ENCODE measurements around the gene LRRK1.

Gene LRRK1

DNA sequence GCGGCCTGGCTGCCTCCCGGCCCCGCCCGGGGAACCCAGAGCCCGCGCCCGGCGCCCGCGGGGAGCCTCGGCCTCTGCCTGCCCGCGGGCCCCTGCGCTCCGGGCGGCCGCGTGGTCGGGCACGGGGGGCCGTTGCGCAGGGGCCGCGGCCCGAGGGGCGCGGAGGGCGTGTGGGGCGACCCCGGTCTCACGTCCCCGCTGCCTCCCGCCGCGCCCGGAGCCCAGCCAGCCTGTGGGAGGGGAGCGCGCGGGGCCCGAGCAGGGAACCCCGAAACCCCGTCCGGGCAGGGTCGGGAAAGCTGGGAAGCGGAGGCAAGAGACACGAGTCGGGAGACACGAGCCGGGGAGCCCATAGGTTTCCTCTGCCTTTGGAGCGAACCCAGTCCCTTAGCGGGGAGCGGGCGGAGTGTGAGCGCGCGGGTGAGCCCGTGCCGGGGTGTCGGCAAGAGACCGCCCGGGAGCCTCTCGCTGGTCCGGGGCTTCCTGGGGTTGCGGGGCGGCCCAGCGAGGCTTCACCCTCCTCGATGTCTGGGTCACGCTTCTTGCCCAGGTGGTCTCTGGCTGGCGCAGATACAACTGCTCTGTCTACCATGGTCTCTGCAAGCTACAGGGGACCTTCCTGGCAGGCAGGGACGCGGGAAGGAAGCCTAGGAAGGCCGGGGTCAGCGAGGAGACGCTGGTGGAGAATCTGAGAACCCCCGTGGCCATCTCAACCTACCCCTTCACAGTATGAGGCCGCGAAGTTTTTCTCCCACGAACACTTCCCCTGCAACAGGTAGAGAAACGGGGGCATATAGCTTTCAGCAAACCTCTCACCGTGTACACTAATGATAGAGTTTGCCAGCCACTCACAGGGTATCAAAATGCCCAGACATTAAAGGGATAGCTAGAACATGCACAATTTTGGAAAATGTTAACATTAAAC is 586 bp downstream of the LRRK1 start:
- in situ Hi-C loops (cut with MboI; ENCODE audit: low pct_unique_long_range_greater_than_20kb, low sequenced_read_pairs, unreplicated experiment): loop anchor here (10.0 to 25.0 kb wide), 3 partner anchors 85 to 343 kb away; partner anchors contain the start of gene CHSY1
- TF ChIP-seq, protein P1, sequence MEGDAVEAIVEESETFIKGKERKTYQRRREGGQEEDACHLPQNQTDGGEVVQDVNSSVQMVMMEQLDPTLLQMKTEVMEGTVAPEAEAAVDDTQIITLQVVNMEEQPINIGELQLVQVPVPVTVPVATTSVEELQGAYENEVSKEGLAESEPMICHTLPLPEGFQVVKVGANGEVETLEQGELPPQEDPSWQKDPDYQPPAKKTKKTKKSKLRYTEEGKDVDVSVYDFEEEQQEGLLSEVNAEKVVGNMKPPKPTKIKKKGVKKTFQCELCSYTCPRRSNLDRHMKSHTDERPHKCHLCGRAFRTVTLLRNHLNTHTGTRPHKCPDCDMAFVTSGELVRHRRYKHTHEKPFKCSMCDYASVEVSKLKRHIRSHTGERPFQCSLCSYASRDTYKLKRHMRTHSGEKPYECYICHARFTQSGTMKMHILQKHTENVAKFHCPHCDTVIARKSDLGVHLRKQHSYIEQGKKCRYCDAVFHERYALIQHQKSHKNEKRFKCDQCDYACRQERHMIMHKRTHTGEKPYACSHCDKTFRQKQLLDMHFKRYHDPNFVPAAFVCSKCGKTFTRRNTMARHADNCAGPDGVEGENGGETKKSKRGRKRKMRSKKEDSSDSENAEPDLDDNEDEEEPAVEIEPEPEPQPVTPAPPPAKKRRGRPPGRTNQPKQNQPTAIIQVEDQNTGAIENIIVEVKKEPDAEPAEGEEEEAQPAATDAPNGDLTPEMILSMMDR (IDR thresholded peaks at IDR 0.05; ENCODE audit: extremely low read depth, insufficient read depth, missing control alignments): peak; percentile 36
- DNase-seq (ENCODE audit: low spot score): peak; percentile 65

GRCh38 chr15:100920516-100921135 is 1.5 kb downstream of the LRRK1 start:
- in situ Hi-C loops (cut with MboI; ENCODE audit: low pct_unique_long_range_greater_than_20kb, low sequenced_read_pairs, unreplicated experiment): loop anchor here (25.0 kb wide), 2 partner anchors 283 to 342 kb away; partner anchors contain the start of gene CHSY1
- DNase-seq (ENCODE audit: low spot score): peak; percentile 40
- TF ChIP-seq, protein P1 (IDR thresholded peaks at IDR 0.05; ENCODE audit: extremely low read depth, insufficient read depth, missing control alignments): no peak

DNA sequence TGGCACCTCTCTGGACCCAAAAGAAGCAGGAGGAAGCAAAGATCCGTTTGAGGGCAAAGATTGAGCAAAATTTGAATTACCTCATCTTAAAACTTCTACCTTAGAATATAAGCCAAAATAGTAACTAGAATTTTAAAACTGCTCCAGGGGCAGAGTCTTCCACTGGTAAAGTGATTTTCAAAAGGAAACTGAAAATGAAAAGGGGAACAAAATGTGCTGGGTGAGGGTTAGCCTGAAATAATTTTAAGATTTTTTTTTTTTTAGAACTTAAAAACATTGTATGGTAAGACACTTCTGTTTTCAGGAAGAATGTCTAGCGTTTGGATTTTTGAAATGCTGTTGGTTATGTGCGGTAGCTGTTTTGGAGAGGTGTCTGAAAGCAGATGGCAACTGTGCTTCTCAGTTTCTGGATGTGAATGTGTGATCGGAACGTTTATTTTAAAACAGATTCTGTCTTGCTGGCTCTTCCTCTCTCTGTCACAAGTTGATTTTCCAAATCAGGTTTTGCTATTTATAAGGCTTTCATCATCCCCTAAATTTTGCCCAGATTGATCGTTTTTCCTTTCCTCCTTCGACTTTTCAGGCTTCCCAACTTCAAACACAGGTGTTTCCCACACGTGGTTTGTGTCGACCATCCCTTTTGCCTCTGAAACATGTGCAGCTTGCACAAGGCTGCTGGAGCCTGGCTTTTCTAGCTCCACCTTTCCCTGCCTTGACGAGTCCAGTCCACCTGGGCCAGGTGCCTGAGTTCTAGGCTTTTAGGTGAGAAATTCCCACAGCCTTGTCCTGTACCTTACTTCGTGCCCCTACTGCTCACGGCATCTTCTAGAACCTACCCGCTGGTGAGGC is 3.3 kb downstream of the LRRK1 start:
- DNase-seq (ENCODE audit: low spot score): peak; percentile 75
- TF ChIP-seq, protein P1 (IDR thresholded peaks at IDR 0.05; ENCODE audit: extremely low read depth, insufficient read depth, missing control alignments): no peak
- in situ Hi-C loops (cut with MboI; ENCODE audit: low pct_unique_long_range_greater_than_20kb, low sequenced_read_pairs, unreplicated experiment): loop anchor here (25.0 kb wide), 2 partner anchors 285 to 340 kb away; partner anchors contain the start of gene CHSY1

DNA sequence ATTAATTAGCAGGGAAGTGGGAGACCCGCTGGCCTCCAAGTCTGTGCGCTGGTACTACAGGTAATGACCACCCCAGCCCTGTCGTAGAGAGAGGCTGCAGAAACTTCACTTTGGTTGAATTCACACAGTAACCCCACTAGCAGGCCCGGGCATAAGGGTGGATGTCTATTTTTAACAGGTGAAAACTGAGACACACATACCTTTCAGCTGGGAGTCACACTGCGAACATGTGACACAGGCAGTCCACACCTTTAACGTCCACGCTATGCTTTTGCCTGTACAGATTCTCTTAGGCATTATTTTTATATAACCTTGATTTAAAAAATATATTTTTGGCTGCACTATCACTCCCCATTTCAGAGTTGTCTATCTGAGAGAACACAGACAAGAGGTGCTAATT is 3.9 kb downstream of the LRRK1 start:
- no peak for DNase-seq (ENCODE audit: low spot score)
- TF ChIP-seq, protein P1 (IDR thresholded peaks at IDR 0.05; ENCODE audit: extremely low read depth, insufficient read depth, missing control alignments): no peak
- in situ Hi-C loops (cut with MboI; ENCODE audit: low pct_unique_long_range_greater_than_20kb, low sequenced_read_pairs, unreplicated experiment): loop anchor here (25.0 kb wide), 2 partner anchors 286 to 339 kb away; partner anchors contain the start of gene CHSY1

DNA sequence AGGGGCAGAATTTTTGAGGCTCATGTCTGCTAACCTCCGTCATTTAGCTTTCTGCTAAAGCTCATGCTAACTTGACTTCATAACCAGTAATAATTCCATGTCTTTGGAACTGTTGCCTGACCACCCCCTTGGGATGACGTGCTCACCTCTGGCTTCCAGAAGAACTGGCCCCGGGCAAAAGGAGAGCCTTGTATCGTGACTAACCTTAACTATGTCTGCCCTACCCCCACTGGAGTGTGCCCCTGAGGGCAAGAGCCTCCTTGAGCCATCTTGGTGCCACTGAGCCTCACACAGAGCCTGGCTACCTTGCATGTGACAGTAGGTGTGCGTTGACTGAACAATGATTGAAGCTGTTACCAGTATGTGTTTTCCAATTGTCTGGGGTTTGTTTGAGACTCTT is 4.7 kb downstream of the LRRK1 start:
- DNase-seq (ENCODE audit: low spot score): no peak
- TF ChIP-seq, protein P1 (IDR thresholded peaks at IDR 0.05; ENCODE audit: extremely low read depth, insufficient read depth, missing control alignments): no peak
- in situ Hi-C loops (cut with MboI; ENCODE audit: low pct_unique_long_range_greater_than_20kb, low sequenced_read_pairs, unreplicated experiment): loop anchor here (25.0 kb wide), 2 partner anchors 287 to 338 kb away; partner anchors contain the start of gene CHSY1

DNA sequence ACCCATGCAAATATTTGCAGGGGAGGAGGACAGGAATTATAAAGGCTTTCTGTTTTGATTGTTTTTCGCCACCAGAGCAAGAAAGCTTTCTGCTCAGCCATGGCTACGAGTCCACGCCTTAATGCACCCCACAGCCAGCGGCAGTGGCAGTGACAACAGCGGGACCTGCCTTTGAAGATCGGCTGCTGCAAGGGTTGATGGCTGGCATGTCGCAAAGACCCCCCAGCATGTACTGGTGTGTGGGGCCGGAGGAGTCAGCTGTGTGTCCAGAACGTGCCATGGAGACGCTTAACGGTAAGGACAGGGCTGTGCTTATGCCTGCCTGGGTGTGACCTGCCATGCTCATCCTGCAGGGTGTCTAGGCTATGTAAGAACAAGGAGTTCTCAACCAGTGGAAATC is 5.3 kb downstream of the LRRK1 start:
- in situ Hi-C loops (cut with MboI; ENCODE audit: low pct_unique_long_range_greater_than_20kb, low sequenced_read_pairs, unreplicated experiment): loop anchor here (25.0 kb wide), 2 partner anchors 287 to 338 kb away; partner anchors contain the start of gene CHSY1
- DNase-seq (ENCODE audit: low spot score): no peak
- TF ChIP-seq, protein P1 (IDR thresholded peaks at IDR 0.05; ENCODE audit: extremely low read depth, insufficient read depth, missing control alignments): no peak
